Coronary artery (tissue), 2 donors: ENCODE data around the gene JAG1.

Experiments used
- DNase-seq: peaks from one replicate; pipeline ENCODE4 v3.0.0-alpha.2; 2017; ENCODE audit warnings: low spot score
- H3K27ac ChIP-seq, 2 donors: fragments of 200-600 bp; sonication (generic); one replicate each; pipeline ENCODE4 v1.5.1; 2016 to 2019
- H3K4me3 ChIP-seq: fragments of 200-600 bp; sonication (generic); 2 replicates; pipeline ENCODE4 v1.5.1; 2016; ENCODE audit warnings: mild to moderate bottlenecking, moderate library complexity
- TF ChIP-seq, protein P1 (sequence below): fragments of 200-600 bp; sonication (generic); IDR thresholded peaks from one replicate; pipeline ENCODE4 v1.5.1; 2019; ENCODE audit warnings: antibody characterized with exemption

The JAG1 gene

GRCh38 chr20:10634683-10635411 lies 39.0 kb downstream of the JAG1 start:
- DNase-seq: no peak
- H3K27ac ChIP-seq: peak overlapping the region; percentile 90 to 95
- TF ChIP-seq, protein P1, sequence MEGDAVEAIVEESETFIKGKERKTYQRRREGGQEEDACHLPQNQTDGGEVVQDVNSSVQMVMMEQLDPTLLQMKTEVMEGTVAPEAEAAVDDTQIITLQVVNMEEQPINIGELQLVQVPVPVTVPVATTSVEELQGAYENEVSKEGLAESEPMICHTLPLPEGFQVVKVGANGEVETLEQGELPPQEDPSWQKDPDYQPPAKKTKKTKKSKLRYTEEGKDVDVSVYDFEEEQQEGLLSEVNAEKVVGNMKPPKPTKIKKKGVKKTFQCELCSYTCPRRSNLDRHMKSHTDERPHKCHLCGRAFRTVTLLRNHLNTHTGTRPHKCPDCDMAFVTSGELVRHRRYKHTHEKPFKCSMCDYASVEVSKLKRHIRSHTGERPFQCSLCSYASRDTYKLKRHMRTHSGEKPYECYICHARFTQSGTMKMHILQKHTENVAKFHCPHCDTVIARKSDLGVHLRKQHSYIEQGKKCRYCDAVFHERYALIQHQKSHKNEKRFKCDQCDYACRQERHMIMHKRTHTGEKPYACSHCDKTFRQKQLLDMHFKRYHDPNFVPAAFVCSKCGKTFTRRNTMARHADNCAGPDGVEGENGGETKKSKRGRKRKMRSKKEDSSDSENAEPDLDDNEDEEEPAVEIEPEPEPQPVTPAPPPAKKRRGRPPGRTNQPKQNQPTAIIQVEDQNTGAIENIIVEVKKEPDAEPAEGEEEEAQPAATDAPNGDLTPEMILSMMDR: no peak
- peak overlapping the region; percentile 42 for H3K4me3 ChIP-seq

- DNase-seq: no peak
- TF ChIP-seq, protein P1: no peak
- peak overlapping the region; percentile 42 for H3K4me3 ChIP-seq
- H3K27ac ChIP-seq: peak overlapping the region; percentile 90 to 95
Measured at GRCh38 chr20:10634211-10634610, 39.6 kb downstream of the JAG1 start.

- TF ChIP-seq, protein P1: no peak
- no peak for DNase-seq
- peak overlapping the region; percentile 90 to 95 for H3K27ac ChIP-seq
- H3K4me3 ChIP-seq: no peak overlapping the region
Measured at GRCh38 chr20:10633718-10634117, 40.1 kb downstream of the JAG1 start.

GRCh38 chr20:10632721-10633509 lies 40.9 kb downstream of the JAG1 start:
- peak overlapping the region in 1 of 2 donors; percentile 45 for H3K27ac ChIP-seq
- no peak overlapping the region for H3K4me3 ChIP-seq
- DNase-seq: no peak
- TF ChIP-seq, protein P1: no peak

GRCh38 chr20:10631126-10631525 lies 42.7 kb downstream of the JAG1 start:
- no peak for DNase-seq
- TF ChIP-seq, protein P1: no peak
- H3K4me3 ChIP-seq: no peak overlapping the region
- peak overlapping the region; percentile 22 to 68 for H3K27ac ChIP-seq

- TF ChIP-seq, protein P1: no peak
- no peak overlapping the region for H3K4me3 ChIP-seq
- H3K27ac ChIP-seq: peak overlapping the region; percentile 22 to 68
- no peak for DNase-seq
Measured at GRCh38 chr20:10629946-10630650, 43.7 kb downstream of the JAG1 start.
